ENCODE results near the gene TTC22.

GRCh38 chr1:54777011-54777410, 24.1 kb downstream of the TTC22 start:
- TF ChIP-seq CTCF (IDR thresholded peaks at IDR 0.05) (no peak), ZFX (IDR thresholded peaks at IDR 0.05; ENCODE audit: borderline replicate concordance) (no peak)
